Measurements from ENCODE around the gene LPCAT3.

The LPCAT3 gene

GRCh38 chr12:7018350-7019042 lies at the start of gene LPCAT3 (continued):
- TF ChIP-seq FEZF1 (tag by site-specific recombination; IDR thresholded peaks at IDR 0.05) (no peak), MZF1 (tag by site-specific recombination; IDR thresholded peaks at IDR 0.05; ENCODE audit: borderline replicate concordance) (no peak; the same call in 1 of the 2 replicates), ZNF571 (tag by site-specific recombination; IDR thresholded peaks at IDR 0.05) (no peak), REPIN1 (tag by site-specific recombination; IDR thresholded peaks at IDR 0.05; ENCODE audit: low read depth) (no peak), ZNF701 (tag by site-specific recombination; IDR thresholded peaks at IDR 0.05) (no peak), ZNF555 (tag by site-specific recombination; conservative IDR thresholded peaks at IDR 0.05) (no peak), ZNF629 (tag by site-specific recombination; IDR thresholded peaks at IDR 0.05) (peak; percentile 35; the same call in 1 of the 2 replicates), KLF16 (tag by site-specific recombination; IDR thresholded peaks at IDR 0.05) (no peak), ZNF398 (tag by site-specific recombination; IDR thresholded peaks at IDR 0.05) (0 out of 2 replicates have a peak, but pooled peaks have one; percentile 1), ZBTB49 (tag by site-specific recombination; IDR thresholded peaks at IDR 0.05; ENCODE audit: low read depth) (no peak), ZNF175 (tag by site-specific recombination; IDR thresholded peaks at IDR 0.05) (no peak), REST (tag by site-specific recombination; IDR thresholded peaks at IDR 0.05) (no peak), ZNF26 (tag by site-specific recombination; IDR thresholded peaks at IDR 0.05) (no peak), INSM2 (tag by site-specific recombination; IDR thresholded peaks at IDR 0.05) (peak; percentile 60), ZNF449 (tag by site-specific recombination; IDR thresholded peaks at IDR 0.05) (peak; percentile 37; the same call in 1 of the 2 replicates), OVOL3 (tag by site-specific recombination; IDR thresholded peaks at IDR 0.05) (peak; percentile 91; the same call in 1 of the 2 replicates), ZNF585B (tag by site-specific recombination; IDR thresholded peaks at IDR 0.05) (no peak), IKZF3 (tag by site-specific recombination; IDR thresholded peaks at IDR 0.05) (peak; percentile 79), ZNF202 (tag by site-specific recombination; IDR thresholded peaks at IDR 0.05; ENCODE audit: borderline replicate concordance) (no peak), ZNF639 (tag by site-specific recombination; IDR thresholded peaks at IDR 0.05) (peak; percentile 45; the same call in 1 of the 2 replicates), KLF7 (tag by site-specific recombination; IDR thresholded peaks at IDR 0.05; ENCODE audit: borderline replicate concordance) (peak; percentile 40; the same call in 1 of the 2 replicates), ZNF544 (tag by site-specific recombination; IDR thresholded peaks at IDR 0.05) (no peak), MYNN (tag by site-specific recombination; IDR thresholded peaks at IDR 0.05; ENCODE audit: borderline replicate concordance) (no peak)

Measured in HEK293 (cell line).